Panc1 (cell line): ENCODE measurements around the gene NFAM1. TPM values are rescaled to one million over a fixed set of nuclear protein-coding genes. Genes with fewer than 3 reads are reported as not detected.

Experiments
- ATAC-seq: fragments of 200-7000 bp; cut with Tn5 transposase; 2 replicates; pipeline ENCODE4 v1.9.1; 2020; ENCODE audit warnings: mild to moderate bottlenecking, moderate library complexity
- Bru-seq: library from RNA; stranded (reverse); fragments of 400-500 nt; gene quantifications from one replicate; lab custom pipeline; 2021; lab: Mats Ljungman, UMichigan
- BruChase-seq, 2 experiments: library from RNA; stranded (reverse); fragments of 400-500 nt; gene quantifications; one replicate each; lab custom pipeline; 2021; lab: Mats Ljungman, UMichigan
- BruUV-seq: library from RNA; stranded (reverse); fragments of 400-500 nt; replicated peaks from 2 replicates; lab custom pipeline; 2021; lab: Mats Ljungman, UMichigan
- CTCF ChIA-PET: fragments of 300-600 bp; sonication (Branson Sonifier 250); formaldehyde crosslinking; loops from one replicate; lab custom pipeline; 2022; ENCODE audit warnings: antibody characterized with exemption; lab: Charles Lee
- POLR2A ChIA-PET: fragments of 300-600 bp; sonication (Branson Sonifier 250); formaldehyde crosslinking; loops from one replicate; lab custom pipeline; 2022; ENCODE audit warnings: antibody characterized with exemption; lab: Charles Lee
- DNase-seq: peaks from one replicate; pipeline ENCODE4 v3.0.0-alpha.2; 2010; ENCODE audit warnings: low read depth, low spot score
- H3K27ac ChIP-seq: 2 replicates; pipeline ENCODE4 v1.5.1; 2011; ENCODE audit warnings: mild to moderate bottlenecking, low read length, inconsistent platforms
- H3K27me3 ChIP-seq: fragments of 200-500 bp; sonication (Bioruptor generic); 2 replicates; pipeline ENCODE4 v1.6.0; 2014; ENCODE audit warnings: low read length, inconsistent platforms; ENCODE audit not compliant: control insufficient read depth, insufficient read depth
- H3K36me3 ChIP-seq: fragments of 200-500 bp; sonication (Bioruptor generic); 2 replicates; pipeline ENCODE4 v1.5.1; 2014; ENCODE audit warnings: inconsistent platforms, mild to moderate bottlenecking, low read length, moderate library complexity; ENCODE audit not compliant: control insufficient read depth, insufficient read depth
- H3K4me1 ChIP-seq: 2 replicates; pipeline ENCODE4 v1.5.1; 2011; ENCODE audit warnings: inconsistent platforms, mild to moderate bottlenecking, low read length, moderate library complexity; ENCODE audit not compliant: control insufficient read depth, insufficient read depth
- H3K4me3 ChIP-seq, 2 experiments: 2 replicates each; pipeline ENCODE4 v1.5.1; 2011 to 2012; ENCODE audit warnings: low read depth in 2 of 2, low read length in 2 of 2, mild to moderate bottlenecking in 2 of 2, inconsistent platforms in 1 of 2, moderate library complexity in 1 of 2
- H3K9me3 ChIP-seq: fragments of 200-500 bp; sonication (Bioruptor generic); 2 replicates; pipeline ENCODE4 v1.5.1; 2014; ENCODE audit warnings: low read depth, mild to moderate bottlenecking, inconsistent platforms, low read length, moderate library complexity; ENCODE audit not compliant: control insufficient read depth, insufficient read depth
- POLR2AphosphoS5 ChIP-seq: IDR thresholded peaks from 2 replicates; pipeline ENCODE4 v1.6.1; 2012; ENCODE audit warnings: mild to moderate bottlenecking, low read depth, low read length, moderate library complexity
- SIN3A ChIP-seq: IDR thresholded peaks from 2 replicates; pipeline ENCODE4 v1.6.1; 2012; ENCODE audit warnings: low read depth, mild to moderate bottlenecking, low read length, moderate library complexity, borderline replicate concordance; ENCODE audit not compliant: insufficient read depth
- TCF7L2 ChIP-seq: IDR thresholded peaks from 2 replicates; pipeline ENCODE4 v1.6.1; 2011; ENCODE audit warnings: mild to moderate bottlenecking, low read depth, low read length, inconsistent platforms
- in situ Hi-C: cut with HindIII; loops from 2 replicates; pipeline ENCODE4 v1.10.0; 2016; ENCODE audit warnings: low sequenced_read_pairs, low pct_unique_long_range_greater_than_20kb
- intact Hi-C: fragments of 100-400 bp; cut with micrococcal nuclease; formaldehyde crosslinking; loops from one replicate; pipeline ENCODE4 v1.10.0; 2022; ENCODE audit not compliant: unreplicated experiment
- long read RNA-seq: library from polyadenylated mRNA; unstranded; transcript quantifications from one replicate; pipeline ENCODE4 v2.0.0, GENCODE V29; 2021; ENCODE audit not compliant: unreplicated experiment
- polyA plus RNA-seq: library from polyadenylated mRNA; unstranded; fragments of >200 nt; gene quantifications from one replicate; pipeline ENCODE4 v1.2.1, GENCODE V29; 2012; ENCODE audit warnings: missing spikeins; ENCODE audit not compliant: insufficient read length
- total RNA-seq: library from RNA; stranded (reverse); gene quantifications from one replicate; pipeline ENCODE4 v1.2.1, GENCODE V29; 2021; ENCODE audit not compliant: unreplicated experiment
- TF ChIP-seq, protein P1 (sequence below): fragments of 450-650 bp; IDR thresholded peaks from 2 replicates; pipeline ENCODE4 v1.5.1; 2017; ENCODE audit warnings: mild to moderate bottlenecking
- TF ChIP-seq, protein P2 (sequence below), 2 experiments: IDR thresholded peaks; 2 replicates each; pipeline ENCODE4 v1.6.1; 2011 to 2012; ENCODE audit warnings: low read depth in 2 of 2, control low read depth in 1 of 2, low read length in 1 of 2, mild to moderate bottlenecking in 1 of 2, moderate library complexity in 1 of 2; ENCODE audit not compliant: insufficient read depth in 1 of 2

NFAM1 gene, protein sequence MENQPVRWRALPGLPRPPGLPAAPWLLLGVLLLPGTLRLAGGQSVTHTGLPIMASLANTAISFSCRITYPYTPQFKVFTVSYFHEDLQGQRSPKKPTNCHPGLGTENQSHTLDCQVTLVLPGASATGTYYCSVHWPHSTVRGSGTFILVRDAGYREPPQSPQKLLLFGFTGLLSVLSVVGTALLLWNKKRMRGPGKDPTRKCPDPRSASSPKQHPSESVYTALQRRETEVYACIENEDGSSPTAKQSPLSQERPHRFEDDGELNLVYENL
- total RNA-seq (0.41 TPM), Bru-seq, nascent RNA (percentile 19 among the genes with signal in this experiment), BruChase-seq, experiment 1, labeled RNA remaining after a 2-hour chase (percentile 12 among the genes with signal in this experiment), BruChase-seq, experiment 2, labeled RNA remaining after a 6-hour chase (percentile 20 among the genes with signal in this experiment)
- polyA plus RNA-seq, result 0.47 TPM
- long read RNA-seq, partial matches to known transcripts, result 0 of 1 reads
- long read RNA-seq, other reads (novel, unspliced or antisense), result 1 of 1 reads

DNA sequence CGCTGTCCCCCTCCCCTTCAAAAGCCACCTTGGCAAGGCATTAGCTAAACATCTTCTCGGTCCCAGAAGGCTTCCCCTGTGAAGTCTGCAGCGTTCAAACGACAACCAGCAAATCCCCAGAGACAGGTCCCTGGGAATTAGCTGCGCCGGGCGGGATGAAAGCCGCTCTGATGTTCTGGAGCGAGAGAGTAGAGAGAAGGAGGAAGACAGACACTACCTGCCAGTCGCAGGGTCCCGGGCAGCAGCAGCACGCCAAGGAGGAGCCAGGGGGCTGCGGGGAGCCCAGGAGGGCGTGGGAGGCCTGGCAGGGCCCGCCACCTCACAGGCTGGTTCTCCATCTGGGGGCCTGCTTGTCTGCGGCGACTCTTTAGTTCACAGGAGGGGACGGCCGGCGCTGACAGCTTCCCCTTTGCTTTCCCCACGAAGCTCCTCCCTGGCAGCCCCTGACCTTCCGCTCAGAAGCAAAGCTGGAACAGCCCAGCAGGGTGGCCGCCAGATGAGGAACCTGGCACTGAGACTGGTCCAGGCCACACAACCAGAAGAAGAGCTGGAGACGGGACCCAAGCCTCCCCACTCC is at the start of gene NFAM1:
NFAM1 (minus strand) TSS at position 384 of the 577 bp plus-strand sequence; CDS start at position 338, 46 bp downstream.
- Histone ChIP-seq H3K4me3 (no peak within 1 kb of the TSS), H3K27ac (no peak within 1 kb of the TSS), H3K36me3 (no peaks in the 10 kb centered on the region), H3K9me3 (no peaks in the 10 kb centered on the region), H3K27me3 (no peaks in the 10 kb centered on the region), H3K4me1 (no peaks in the 10 kb centered on the region)
- POLR2A ChIA-PET, result no interaction called here
- CTCF ChIA-PET, result no interaction called here
- DNase-seq (no peak), ATAC-seq (no peak)
- no TSS peak for BruUV-seq
- in situ Hi-C loops, result no loop called here
- TF ChIP-seq, protein P1, sequence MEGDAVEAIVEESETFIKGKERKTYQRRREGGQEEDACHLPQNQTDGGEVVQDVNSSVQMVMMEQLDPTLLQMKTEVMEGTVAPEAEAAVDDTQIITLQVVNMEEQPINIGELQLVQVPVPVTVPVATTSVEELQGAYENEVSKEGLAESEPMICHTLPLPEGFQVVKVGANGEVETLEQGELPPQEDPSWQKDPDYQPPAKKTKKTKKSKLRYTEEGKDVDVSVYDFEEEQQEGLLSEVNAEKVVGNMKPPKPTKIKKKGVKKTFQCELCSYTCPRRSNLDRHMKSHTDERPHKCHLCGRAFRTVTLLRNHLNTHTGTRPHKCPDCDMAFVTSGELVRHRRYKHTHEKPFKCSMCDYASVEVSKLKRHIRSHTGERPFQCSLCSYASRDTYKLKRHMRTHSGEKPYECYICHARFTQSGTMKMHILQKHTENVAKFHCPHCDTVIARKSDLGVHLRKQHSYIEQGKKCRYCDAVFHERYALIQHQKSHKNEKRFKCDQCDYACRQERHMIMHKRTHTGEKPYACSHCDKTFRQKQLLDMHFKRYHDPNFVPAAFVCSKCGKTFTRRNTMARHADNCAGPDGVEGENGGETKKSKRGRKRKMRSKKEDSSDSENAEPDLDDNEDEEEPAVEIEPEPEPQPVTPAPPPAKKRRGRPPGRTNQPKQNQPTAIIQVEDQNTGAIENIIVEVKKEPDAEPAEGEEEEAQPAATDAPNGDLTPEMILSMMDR, result no peak
- no peak for TF ChIP-seq POLR2AphosphoS5
- no peak for TF ChIP-seq SIN3A
- TF ChIP-seq, protein P2, sequence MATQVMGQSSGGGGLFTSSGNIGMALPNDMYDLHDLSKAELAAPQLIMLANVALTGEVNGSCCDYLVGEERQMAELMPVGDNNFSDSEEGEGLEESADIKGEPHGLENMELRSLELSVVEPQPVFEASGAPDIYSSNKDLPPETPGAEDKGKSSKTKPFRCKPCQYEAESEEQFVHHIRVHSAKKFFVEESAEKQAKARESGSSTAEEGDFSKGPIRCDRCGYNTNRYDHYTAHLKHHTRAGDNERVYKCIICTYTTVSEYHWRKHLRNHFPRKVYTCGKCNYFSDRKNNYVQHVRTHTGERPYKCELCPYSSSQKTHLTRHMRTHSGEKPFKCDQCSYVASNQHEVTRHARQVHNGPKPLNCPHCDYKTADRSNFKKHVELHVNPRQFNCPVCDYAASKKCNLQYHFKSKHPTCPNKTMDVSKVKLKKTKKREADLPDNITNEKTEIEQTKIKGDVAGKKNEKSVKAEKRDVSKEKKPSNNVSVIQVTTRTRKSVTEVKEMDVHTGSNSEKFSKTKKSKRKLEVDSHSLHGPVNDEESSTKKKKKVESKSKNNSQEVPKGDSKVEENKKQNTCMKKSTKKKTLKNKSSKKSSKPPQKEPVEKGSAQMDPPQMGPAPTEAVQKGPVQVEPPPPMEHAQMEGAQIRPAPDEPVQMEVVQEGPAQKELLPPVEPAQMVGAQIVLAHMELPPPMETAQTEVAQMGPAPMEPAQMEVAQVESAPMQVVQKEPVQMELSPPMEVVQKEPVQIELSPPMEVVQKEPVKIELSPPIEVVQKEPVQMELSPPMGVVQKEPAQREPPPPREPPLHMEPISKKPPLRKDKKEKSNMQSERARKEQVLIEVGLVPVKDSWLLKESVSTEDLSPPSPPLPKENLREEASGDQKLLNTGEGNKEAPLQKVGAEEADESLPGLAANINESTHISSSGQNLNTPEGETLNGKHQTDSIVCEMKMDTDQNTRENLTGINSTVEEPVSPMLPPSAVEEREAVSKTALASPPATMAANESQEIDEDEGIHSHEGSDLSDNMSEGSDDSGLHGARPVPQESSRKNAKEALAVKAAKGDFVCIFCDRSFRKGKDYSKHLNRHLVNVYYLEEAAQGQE (IDR thresholded peaks at IDR 0.05; ENCODE audit: insufficient read depth in 1 of 2, low read depth in 2 of 2, low read length in 1 of 2), result no peak
- TF ChIP-seq TCF7L2, result no peak
- intact Hi-C loops, result loop anchor here (10.0 kb wide), 1 partner anchor 157 kb away; the partner anchor contains the start of gene TCF20

DNA sequence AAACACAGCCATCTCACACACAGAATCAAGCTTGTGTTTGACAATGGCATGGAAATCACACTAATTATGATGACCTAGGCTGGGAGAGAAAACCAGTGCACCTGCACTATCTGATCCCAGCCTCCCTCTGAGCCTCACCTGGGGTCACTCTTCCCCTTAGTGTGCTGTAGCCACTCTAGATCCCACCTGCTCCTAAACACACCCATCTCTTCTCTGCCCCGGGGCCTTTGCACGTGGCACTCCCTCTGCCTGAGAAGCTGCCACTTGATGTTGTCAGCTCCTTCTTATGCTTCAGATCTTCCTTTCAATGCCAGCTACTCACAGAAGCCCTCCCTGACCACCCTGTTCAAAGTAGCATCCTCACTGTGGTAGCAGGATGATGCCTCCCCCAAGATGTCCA is 42.9 kb upstream of the NFAM1 start:
- POLR2A ChIA-PET, result no interaction called here
- Histone ChIP-seq H3K36me3 (no peaks in the 10 kb centered on the region), H3K4me3 (no peak overlapping the region), H3K4me1 (no peaks in the 10 kb centered on the region), H3K27ac (no peak overlapping the region), H3K27me3 (no peaks in the 10 kb centered on the region), H3K9me3 (no peaks in the 10 kb centered on the region)
- TF ChIP-seq POLR2AphosphoS5 (no peak), SIN3A (no peak), TCF7L2 (no peak)
- TF ChIP-seq, protein P2 (IDR thresholded peaks at IDR 0.05; ENCODE audit: insufficient read depth in 1 of 2, low read depth in 2 of 2, low read length in 1 of 2), result no peak
- TF ChIP-seq, protein P1, result no peak
- CTCF ChIA-PET, result no interaction called here
- no peak for ATAC-seq
- no peak for DNase-seq
- intact Hi-C loops, result no loop called here
- in situ Hi-C loops, result no loop called here
- BruUV-seq, result no TSS peak
